SKM-1 (cell line): ENCODE measurements around the gene SLC9A8.
"Not testable (repeated sequence)": the region's sequence is repeated elsewhere in the genome, so short reads cannot be mapped to it uniquely, and the experiment has no call there.

Experiments used
- DNase-seq: peaks from one replicate; lab custom pipeline; 2025; ENCODE audit not compliant: unreplicated experiment; lab: John Stamatoyannopoulos, UW

Gene SLC9A8

GRCh38 chr20:49892817-49893216, 80.2 kb downstream of the SLC9A8 start:
- no peak for DNase-seq

- DNase-seq: no peak
Observed at GRCh38 chr20:49893242-49894072, 80.8 kb downstream of the SLC9A8 start.

GRCh38 chr20:49894073-49894470, 81.4 kb downstream of the SLC9A8 start:
- no peak for DNase-seq

- not testable (repeated sequence) for DNase-seq
Observed at GRCh38 chr20:49895474-49896093, 83.0 kb downstream of the SLC9A8 start.

- peak; percentile 74 for DNase-seq
Observed at GRCh38 chr20:49896204-49896603, 83.6 kb downstream of the SLC9A8 start.

- DNase-seq: no peak
Observed at GRCh38 chr20:49899541-49900383, 87.1 kb downstream of the SLC9A8 start.

DNA sequence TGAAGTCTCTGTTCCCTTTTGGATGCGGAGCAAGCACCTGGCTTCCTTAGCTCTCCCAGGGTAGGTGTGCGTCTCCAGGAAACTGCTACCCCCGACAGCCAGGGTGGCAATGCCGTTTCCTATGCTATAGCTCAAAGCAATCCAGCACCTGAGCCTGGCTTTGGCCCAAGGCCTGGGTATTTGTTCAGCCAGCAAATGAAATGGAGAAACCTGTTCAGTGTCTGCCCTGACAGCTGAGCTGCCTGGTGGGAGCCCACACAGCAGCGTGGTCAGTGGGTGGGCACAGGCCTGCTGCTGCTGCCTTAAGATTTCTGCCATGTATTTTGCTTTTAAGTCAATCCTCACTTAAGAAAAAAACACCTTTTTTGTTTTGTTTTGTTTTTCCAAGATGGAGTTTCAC, 89.0 kb downstream of the SLC9A8 start:
- DNase-seq: no peak

DNA sequence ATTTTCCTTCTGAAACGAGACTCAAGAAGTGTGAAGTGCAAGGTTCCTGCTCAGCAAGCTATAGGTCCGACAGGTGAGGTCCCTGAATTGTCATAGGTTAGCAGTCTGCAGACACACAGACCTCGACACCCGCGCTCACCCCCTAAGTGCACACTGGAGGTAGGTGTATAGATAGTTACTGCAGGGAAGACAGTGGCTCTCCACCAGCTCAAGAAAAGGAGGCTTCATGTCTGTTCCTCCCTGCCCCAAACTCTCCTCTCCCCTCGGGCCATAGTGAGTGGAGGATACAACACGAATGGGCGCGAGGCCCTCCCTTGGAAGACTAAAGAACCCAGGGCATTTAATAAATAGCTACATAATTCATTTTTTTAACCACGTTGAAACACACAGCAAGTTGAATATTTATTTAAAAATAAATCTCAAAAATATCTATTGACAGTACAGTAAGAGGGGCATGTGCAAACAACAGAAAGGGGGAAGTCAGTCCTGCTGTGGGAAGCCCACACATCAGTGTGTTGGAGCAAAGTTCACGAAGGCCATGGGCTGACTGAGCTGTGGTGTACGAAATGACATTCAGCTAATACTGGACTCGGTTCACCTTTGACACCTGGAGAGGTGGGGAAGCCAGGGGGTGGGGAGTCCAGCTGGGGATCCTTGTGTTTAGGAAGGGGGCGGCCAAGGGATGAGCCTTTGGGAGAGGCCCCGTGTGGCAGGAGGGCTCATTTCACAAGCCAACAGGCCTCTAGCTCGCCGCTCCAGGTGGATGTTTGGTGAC, 92.0 kb downstream of the SLC9A8 start:
- DNase-seq: no peak

DNA sequence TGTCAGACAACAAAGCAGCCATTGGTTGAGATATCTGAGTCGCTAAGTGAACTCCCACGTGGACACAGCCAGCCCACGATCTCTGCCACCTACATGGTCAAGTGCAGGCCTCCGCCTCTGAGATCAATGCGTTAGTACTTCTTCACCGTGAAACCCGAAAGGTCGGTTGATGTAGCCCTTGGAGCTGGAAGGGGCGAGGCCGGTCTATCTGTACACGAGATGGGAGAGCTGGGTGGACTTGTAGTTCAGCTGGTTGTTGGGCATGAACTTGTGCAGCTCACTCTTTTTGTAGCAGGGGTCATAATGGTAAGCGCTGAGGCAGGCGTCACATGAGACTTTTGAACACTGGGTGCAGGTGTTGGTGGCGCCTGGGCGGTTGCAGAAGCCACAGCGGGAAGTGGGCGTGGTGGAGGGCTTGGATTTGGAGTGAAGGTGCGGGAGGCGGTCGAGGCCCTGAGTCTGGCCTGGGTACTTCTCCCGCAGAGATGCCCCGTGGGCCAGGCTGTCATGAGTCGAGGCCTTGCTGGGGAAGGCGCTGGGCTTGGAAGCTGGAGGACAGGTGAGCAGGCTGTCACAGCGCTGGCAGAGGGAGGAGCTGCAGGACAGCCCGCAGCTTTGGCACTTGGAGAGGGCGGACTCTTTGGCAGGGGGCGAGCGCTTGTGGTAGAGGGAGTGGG, 92.9 kb downstream of the SLC9A8 start:
- no peak for DNase-seq

GRCh38 chr20:49906101-49906604, 93.5 kb downstream of the SLC9A8 start:
- DNase-seq: no peak

DNA sequence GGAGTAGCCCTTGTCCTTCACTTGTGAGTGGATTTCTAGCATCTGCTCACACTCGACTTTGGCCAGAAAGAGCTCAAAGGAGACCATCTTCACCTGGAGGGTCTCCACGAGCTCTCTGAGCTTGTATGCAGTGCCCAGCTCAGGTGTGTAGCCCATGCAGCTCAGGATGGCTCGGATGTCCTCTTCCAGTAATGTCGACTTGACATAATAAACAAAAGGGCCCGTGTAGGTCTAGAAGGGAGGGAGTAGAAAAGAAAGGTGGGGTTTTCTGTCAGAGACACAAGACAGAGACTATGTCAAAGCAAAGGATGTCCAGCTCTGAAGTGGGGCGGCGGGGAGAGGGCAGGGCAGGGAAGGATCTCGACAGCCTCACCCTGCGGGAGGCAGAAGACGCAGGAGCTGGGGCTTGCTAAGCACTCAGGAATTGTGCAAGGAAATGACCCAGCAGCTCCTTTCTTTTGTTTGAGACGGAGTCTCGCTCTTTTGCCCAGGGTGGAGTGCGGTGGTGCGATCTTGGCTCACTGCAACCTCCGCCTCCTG, 94.1 kb downstream of the SLC9A8 start:
- DNase-seq: no peak

GRCh38 chr20:49907405-49908257, 95.0 kb downstream of the SLC9A8 start:
- no peak for DNase-seq

DNA sequence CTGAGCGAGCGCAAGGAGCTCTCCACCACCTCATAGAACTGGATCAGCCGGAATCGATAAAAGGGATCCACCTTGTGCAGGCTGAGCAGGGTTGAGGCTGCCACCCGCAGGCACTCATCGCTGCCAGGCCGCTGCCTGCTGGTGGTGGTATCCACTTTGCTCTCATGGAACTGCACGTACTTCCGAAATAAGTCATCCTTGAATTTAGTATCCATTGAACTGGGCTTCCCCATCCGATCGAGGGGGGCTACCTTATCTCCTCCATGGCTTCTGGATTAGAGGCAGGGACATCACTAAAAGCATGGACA, 95.6 kb downstream of the SLC9A8 start:
- no peak for DNase-seq

- DNase-seq: no peak
Observed at GRCh38 chr20:49909499-49910339, 97.1 kb downstream of the SLC9A8 start.

DNA sequence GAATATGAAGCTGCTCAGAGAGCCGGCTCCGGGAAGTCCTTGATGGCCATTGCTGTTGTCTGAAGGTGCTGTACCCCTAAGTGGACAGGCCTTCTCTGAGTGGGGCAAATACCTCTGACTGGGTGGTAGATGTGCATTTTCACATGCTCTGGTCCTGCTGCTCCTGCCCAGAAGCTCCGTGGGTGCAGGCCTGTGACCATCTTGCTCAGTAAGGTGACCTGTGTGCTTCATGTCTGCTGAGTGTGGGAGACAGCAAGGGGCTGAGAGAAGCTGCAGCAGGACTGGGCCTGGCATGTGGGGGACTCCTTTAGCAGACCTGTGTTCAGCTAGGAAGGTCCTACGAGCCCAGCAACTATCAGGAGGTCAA, 97.7 kb downstream of the SLC9A8 start:
- no peak for DNase-seq

GRCh38 chr20:49913399-49914047, 100.9 kb downstream of the SLC9A8 start:
- no peak for DNase-seq

GRCh38 chr20:49914310-49915117, 101.9 kb downstream of the SLC9A8 start:
- DNase-seq: no peak
